GM10847 (cell line): ENCODE measurements around the gene CYRIA.

ENCODE experiments used
- POLR2A ChIP-seq: IDR thresholded peaks from 2 replicates; pipeline ENCODE4 v1.6.1; 2011; ENCODE audit not compliant: insufficient read length; ENCODE audit errors: extremely low read depth

CYRIA gene

DNA sequence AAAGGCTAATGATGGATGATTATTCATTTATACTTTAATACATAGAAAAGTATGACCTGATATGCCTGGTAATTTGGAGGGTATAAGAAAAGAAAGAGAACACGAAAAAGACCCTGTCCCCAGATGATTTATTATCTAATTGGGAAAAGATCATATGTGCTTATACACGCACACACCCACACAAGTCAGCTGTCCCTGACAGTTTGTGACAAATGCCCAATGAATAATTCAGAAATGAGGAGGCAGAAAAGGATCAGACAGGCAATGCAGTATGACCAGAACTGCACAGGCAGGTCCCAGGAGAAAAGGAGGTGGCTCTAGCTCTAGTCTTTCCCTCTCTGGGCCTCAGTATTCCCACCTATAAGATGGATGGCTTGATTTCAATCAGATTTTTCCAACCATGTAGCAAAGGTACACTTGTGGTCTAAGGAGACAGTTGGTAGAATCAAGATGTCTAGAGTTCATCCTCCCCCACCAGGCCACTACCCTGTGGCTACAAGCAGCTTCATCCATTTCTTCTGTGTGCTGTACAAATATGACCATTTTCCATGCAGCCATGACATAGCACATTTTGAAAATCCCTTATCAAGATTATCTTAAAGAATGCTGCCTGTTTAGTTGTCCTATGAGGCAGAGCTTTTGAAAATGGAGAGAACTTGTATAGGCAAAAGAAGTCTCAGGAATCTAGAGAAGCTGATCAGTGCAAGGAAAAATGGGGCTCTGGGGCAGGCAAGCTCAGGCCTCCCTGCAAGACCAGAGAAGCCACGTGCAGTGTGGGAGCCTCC is 19.7 kb downstream of the CYRIA start:
- no peak for TF ChIP-seq POLR2A

DNA sequence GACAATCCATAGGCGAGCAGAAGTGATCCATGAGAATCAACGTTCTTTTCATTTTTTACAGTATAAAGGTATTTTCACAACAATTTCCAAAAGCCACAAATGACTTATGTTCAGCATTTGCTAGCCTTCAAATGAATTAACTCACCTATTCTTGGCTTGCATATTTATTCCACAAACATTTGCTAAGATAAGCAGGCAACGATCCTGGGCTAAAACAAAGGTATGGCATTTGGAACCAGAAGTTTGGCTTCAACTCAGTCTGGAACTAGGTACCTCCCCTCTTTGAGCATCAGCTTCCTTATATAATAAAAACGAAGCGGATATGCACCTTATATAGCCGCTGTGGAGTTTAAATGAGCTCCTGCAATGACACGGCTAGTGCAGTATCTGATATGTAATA is 20.5 kb downstream of the CYRIA start:
- no peak for TF ChIP-seq POLR2A

GRCh38 chr2:16644221-16644925 is 21.3 kb downstream of the CYRIA start:
- no peak for TF ChIP-seq POLR2A

- TF ChIP-seq POLR2A, result no peak
These were observed 22.5 kb downstream of the CYRIA start for GRCh38 chr2:16643099-16643498.

DNA sequence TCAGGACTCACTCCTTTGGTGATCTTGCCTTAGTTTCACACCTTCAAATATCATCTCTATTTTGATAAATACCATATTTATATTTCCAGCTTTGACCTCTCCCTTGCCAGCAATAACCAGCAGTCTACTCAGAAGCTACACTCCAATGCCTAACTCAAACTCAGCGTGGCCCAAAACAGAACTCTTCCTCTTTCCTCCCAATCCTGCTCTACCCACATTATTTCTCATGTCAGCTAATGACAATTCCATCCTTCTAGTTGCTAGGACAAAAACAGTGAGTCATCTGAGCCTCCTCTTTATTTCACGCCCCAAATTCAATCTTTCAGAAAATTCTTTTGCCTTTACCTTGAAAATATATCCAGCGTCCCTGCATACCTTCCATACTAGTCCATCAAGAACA is 23.5 kb downstream of the CYRIA start:
- no peak for TF ChIP-seq POLR2A

- no peak for TF ChIP-seq POLR2A
These were observed 24.1 kb downstream of the CYRIA start for GRCh38 chr2:16641509-16641908.

GRCh38 chr2:16640867-16641266 is 24.8 kb downstream of the CYRIA start:
- no peak for TF ChIP-seq POLR2A

DNA sequence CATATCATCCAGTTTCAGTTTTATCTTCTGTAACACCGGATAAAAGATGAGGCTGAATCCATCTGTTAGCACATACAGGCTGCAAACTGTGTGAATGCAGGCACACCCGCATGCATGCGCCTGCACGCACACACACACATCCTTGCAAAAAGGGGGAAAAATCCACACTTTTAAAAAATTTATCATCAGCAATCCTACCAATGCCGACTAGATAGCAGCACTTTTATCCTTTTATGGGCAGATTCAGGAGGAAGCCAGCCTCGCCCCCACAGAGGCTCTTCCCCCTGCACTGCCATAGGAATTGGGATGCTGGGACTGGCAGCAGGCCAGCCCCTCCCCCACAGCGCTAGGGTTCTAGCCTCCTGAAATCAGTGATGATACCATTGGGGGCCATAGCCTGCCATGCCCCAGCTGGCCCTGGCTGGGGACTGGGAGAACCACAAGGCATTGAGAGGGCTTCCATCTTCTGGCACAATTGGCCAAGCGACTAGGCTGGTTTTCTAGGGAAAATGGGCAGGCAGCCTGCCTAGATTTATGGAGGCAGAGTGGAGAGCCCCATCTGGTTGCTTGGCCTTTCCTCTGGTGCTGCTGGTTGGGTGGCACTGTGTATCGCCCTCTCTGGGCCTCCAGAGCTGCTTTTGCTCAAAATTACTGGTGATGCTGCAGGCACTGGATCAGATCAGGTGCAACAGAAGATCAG is 25.5 kb downstream of the CYRIA start:
- TF ChIP-seq POLR2A, result no peak

DNA sequence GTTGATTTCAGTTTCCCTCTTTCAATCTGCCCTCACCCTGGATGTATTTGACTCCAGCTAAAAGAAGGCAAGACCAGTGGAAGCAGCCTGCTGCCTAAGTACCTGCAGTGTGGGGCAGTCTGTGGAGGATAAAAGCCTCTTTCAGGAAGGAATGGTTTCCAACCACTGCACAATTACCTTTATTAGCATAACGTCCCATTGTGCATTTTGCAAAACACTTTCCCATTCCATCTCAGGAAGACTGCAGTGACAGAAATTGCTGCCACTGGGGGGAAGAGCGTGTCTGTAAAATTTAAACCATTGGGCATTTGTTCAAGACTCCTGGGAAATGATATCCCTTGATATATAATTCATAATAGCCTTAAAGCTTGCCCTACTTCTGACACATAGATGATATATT is 26.2 kb downstream of the CYRIA start:
- no peak for TF ChIP-seq POLR2A

DNA sequence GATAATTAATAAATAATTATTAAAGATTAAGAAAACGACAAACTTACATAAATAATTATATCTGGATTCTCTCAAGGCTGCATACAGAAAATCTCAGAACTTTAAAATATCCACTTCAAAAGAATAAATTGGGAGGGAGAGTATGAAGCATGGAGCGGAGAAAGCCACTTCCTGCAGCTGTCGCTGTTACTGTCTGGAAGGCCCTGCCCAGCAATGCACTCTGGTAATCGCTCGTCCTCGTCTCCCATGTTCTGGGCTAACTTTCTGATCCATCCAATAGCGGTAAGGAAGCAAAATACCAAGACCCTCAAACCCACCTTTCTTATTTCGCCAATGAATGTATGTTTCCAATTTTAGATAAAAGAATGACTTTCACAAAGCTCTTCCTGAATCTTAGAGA is 26.7 kb downstream of the CYRIA start:
- TF ChIP-seq POLR2A, result no peak

GRCh38 chr2:16637304-16637703 is 28.3 kb downstream of the CYRIA start:
- TF ChIP-seq POLR2A, result no peak

GRCh38 chr2:16635791-16636699 is 29.6 kb downstream of the CYRIA start:
- TF ChIP-seq POLR2A, result no peak

GRCh38 chr2:16633621-16634430 is 31.8 kb downstream of the CYRIA start:
- TF ChIP-seq POLR2A, result no peak

DNA sequence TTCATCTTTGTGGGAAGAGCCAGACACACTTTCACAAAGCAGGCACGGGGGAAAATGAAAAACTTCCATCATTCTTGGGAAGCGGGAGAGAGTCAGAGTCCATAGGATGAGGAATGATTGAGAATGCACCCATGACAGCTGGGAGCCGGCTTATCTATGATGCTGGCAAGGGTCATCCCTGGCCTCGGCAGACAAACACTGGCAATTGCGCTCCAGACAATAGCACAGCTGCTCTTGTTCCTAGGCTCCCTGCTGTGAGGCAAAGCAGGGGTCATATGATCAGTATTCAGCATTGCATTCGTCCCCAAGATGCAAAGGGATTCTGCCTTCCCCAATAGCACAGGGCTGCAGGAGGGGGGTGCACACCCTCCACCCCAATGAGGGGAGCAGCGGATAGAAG is 33.0 kb downstream of the CYRIA start:
- TF ChIP-seq POLR2A, result no peak
